ENCODE results near the gene KYAT1. TPM values are rescaled to one million over a fixed set of nuclear protein-coding genes. Genes with fewer than 3 reads are reported as not detected.
"Not testable (repeated sequence)": the region's sequence is repeated elsewhere in the genome, so short reads cannot be mapped to it uniquely, and the experiment has no call there.

The KYAT1 gene
- polyA plus RNA-seq, 3 donors, result 15.9 to 35.5 (median 29.4) TPM

DNA sequence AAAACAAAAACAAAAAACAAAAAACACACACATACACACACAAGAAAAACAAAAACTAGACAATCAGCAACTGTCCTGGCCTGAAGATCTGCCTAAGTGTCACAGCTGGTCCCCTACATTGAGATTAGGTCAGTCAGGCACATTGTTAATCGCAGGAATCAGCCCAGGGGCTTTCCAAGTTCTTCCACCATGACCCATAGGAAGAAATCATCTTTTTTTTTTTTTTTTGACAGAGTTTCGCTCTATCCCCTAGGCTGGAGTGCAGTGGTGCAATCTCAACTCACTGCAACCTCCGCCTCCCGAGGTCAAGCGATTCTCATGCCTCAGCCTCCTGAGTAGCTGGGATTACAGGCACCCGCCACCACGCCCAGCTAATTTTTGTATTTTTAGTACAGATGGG is 38.6 kb downstream of the KYAT1 start:
- DNase-seq, result not testable (repeated sequence)

DNA sequence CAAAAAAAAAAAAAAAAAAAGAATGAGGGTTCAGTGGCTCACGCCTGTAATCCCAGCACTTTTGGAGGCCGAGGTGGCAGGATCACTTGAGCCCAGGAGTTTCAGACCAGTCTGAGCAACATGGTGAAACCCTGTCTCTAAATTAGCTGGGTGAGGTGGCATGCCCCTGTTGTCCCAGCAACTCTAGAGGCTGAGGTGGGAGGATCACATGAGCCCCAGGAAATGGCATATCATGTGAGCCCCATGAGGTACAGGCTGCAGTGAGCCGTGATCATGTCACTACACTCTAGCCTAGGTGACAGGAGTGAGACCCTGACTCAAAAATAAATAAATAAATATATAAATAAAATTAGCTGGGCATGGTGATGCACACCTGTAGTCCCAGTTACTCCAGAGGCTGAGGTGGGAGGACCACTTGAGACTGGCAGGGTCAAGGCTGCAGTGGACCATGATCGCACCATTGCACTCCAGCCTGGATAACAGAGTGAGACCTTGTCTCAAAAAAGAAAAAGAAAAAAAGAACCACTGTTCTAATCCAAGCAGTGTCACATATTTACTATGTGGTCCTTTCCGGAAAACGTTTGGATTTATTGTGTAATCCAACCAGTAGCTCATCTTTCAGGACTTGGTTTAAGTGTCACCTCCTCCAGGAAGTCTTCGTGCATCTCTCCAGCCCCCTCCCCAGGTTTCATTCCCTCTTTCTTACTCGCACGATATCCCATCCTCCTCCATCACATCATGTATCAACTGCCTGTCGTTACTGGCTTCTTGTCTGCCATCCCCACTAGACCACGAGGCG is 39.9 kb downstream of the KYAT1 start:
- no peak for DNase-seq

DNA sequence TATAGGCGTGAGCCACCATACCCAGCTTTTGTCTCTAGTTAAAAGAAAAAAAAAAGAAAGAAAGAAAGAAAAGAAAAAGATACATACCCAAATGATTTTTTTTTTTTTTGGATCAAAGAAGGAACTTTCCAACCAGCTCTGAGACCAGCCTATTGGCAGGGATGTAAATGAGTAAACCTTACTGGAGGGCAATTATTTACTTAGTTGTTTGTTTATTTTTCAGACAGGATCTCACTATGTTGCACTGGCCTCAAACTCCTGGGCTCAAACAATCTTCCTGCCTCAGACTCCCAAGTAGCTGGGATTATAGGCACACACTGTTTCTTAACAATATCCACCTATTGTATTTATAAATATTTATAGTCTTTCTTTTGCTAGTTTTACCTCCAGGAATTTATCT is 41.2 kb downstream of the KYAT1 start:
- no peak for DNase-seq

DNA sequence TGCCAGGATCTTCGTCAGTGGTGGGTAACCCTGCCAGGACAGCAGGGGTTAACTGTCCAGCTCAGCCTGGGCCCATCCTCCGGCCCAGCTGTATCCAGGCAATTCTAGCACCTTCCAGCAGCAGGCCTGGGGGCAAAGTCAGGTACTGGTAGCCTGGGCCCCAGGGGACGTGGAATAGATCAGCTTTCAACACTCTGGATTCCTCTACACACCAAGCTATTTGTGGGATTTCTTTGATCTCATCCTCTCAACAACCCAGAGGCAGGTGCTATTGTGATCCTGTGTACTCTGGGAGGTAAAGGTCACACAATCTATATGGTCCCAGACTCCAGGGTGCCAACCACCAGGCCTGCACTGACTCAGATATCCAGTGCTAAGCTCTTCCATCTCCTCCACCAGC is 43.4 kb downstream of the KYAT1 start:
- no peak for DNase-seq

DNA sequence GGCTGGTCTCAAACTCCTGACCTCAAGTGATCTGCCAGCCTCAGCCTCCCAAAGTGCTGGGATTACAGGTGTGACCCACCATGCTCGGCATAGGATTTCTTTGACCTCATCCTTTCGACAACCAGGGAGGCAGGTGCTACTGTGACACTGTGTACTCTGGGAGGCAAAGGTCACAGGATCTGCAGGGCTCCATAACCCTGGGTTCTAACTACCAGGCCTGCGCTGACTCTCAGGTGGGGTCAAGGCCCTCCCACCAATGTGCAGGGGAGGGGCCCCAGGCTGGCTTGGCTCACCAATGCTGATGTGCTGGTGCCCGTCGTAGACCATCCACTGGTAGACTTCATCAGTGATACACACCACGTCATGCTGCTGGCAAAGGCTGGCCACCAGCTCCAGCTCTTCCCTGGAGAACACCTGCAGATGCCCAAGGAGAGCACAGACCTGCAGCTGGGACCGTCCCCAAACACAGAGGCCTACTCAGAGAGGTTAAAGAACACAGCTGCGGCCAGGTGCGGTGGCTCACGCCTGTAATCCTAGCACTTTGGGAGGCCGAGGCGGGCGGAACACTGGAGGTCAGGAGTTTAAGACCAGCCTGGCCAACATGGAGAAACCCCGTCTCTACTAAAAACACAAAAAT is 45.1 kb downstream of the KYAT1 start:
- DNase-seq, result no peak

DNA sequence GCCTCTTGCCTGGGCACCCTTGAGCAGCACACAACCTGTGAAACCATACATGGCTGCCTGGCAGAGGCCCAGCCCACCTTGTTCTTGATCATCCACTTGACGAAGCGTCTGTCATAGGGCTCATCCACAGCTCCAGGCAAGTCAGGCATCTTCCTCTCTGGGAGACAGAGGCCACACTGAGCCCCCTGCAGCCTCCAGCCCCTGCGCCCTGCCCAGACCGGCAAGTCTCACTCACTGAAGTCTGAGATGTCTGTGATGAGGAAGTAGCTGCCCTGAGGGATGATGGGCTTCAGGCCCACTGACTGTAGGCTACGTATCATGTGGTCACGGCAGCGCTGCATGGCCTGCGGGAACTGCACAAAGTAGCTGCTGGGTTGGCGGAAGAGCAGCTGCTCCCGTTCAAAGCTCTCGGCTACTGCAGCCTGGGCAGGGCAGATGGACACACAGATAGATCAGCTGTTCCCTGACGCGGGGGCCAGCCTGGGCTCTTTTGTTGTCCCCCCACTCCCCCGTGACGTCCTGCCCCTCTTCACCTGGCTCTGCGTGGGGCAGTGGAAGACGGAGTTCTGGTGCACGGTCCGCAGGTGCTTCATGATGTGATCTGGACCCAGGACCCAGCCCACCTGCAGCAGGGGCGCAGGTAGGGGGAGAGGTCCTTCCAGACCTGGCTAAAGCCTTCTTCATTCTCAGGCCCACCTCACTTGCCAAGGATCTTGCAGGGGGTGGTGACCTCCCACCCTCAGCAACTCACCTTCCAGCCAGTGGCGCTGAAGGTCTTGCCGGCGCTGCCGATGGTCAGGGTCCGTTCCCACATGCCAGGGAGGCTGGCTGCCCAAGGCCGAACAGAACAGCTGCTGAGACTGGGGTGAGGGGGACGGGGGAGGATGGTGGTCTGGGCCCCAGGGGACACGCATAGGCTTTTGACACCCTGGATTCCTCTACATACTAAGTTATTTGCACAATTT is 46.2 kb downstream of the KYAT1 start:
- DNase-seq, result no peak

DNA sequence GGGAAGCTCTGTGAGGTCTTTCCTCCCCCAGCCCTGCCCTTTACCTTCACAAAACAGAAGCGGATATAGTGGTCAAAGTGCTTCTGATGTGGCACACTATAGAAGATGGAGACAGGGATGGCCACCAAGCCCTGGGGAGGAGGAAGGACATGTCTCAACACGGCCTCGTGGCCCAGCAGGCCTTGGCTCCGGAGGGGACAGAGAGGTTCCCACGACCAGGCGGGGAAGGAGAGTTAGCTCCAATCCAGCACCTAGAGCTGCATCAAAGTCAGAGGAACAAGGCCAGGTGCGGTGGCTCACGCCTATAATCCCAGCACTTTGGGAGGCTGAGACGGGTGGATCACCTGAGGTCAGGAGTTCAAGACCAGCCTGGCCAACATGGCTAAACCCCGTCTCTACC is 48.1 kb downstream of the KYAT1 start:
- DNase-seq, result no peak

DNA sequence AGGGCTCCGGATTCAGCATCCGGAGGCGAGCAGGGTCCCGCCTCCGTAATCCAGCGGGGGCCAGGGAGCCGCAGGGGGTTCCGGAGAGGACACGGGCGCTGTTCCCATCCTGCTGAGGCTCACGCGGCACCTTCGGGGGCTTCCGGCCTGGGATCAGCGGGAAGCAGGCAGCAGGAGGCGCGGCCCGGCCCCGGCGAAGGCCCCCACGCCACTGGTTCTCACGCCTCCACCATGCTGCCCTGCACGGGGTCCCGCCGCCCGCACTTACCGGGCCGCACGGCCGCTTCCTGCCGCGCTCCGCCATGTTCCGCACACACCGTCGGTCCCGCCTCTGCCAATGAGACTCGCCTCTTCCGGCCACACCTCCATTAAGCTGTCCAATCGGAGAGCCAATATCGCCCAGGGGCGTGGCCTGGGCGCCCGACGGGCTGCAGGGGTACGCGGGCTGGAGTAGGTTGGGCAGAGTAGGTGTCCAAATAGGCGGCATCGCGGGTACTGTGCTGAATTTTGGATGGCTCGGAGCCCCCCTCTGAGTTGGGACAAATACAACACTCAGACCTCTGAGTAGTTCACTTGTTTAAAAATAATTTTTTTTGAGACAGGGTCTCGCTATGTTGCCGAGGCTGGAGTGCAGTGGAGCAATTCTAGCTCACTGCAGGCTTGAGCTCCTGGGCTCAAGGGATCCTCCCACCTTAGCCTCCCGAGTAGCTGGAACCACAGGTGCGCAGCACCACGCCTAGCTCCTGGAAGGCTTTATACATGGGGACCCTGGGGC is 52.1 kb downstream of the KYAT1 start, which contains the start of gene SPOUT1:
Gene SPOUT1, minus strand, starts transcription at position 318 of the 775 bp plus-strand sequence. Its CDS starts 14 bp downstream, at position 304.
- peak; percentile 93 for DNase-seq

DNA sequence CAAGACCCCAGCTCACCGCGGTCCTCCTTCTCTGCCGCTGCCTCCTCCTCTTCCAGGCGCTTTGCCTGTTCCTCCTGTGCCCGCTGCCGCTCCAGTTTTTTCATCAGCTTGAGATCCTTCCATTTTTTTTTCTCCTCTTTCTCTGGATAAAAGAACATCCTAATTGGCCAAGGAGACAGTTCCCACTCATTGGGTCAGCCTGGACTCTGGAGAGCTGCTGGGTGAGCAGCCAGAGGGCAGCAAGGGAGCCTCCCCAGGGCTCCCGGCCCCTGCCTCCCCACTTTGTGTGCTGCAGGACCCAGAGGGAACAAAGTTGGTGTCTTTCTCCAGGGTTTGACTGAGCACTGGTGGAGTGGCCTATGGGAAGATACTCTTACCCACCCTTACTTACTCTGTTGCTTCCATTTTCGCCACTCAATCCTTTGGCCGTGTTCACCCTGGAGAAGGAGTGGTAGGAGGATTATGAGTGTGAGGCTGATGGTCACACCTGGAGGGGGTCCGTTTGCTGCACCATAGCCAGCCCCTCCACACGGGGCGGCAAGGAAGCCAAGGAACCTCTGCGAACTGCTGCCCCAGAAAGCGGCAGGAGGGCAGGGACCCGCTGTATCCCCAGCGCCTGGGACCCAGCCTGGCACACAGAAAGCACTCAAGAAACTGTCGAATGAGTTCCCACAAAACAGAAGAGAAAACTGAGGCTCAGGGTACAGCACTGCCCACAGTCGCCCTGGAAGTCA is 52.9 kb downstream of the KYAT1 start:
- DNase-seq, result no peak

DNA sequence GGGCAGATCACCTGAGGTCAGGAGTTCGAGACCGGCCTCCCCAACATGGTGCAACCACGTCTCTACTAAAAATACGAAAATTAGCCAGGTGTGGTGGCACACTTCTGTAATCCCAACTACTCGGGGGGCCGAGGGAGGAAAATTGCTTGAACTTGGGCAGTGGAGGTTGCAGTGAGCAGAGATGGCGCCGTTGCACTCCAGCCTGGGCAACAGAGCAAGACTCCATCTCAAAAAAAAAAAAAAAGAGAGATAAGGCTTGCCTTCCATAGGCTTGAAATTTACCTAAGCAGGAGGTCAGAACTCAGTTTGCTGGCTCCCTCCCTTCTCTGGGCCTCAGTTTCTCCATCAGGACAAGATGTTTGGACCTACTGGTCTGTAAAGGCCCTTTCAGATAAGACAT is 53.5 kb downstream of the KYAT1 start:
- no peak for DNase-seq

DNA sequence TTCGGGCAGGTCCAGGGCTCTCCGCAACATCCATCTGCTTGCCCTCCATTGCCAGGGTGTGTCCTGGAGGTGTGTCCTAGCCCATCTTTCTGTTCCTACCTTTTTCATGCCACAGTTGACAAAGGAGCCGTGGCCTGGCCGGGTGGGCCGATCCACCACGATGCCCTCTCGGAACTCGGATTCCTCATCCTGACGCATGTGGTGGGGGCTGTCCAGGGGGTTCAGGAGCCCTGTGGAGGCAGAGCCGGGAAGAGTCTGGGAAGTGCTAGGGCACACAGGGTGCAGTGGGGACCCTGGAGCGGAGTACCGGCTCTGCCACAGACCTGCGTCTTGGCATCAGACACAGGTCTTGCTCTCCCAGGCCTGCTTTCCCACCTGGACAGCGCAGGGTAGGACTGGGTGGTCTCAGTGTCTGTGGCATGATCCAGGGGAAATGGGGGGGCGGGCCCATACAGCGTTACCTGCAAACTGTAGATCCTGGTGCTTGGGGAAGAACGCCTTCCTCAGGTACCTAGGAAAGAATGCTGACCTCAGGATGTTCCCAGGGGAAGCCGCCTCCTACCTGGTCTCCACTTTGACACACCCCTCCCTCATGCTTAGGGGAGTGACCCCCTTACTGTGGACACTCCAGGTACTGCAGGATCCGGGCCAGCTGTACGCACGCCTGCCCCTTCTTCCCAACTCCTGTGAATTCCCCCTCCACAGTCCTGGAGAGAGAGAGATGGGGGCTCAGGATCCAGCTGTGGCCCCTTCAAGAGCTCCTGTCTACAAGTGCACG is 55.6 kb downstream of the KYAT1 start:
- no peak for DNase-seq

DNA sequence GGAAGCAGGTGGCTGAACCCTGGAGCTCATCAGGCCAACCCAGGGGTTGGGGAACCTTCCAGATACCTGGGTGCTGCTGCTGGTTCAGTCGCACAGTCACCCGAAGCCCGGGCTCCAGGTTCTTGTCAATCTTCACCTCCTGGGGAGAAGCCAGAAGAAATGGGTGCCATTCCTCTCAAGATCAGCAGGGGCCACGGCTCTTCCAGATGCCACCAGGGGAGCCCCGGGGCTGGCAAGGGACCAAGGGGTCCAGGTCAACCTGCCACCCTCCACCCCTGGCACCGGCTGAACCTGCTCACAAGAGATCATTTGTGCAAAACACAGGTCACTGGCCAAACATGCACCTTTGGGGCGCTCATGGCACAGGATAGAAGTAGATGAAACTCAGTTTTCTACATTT is 56.8 kb downstream of the KYAT1 start:
- no peak for DNase-seq

DNA sequence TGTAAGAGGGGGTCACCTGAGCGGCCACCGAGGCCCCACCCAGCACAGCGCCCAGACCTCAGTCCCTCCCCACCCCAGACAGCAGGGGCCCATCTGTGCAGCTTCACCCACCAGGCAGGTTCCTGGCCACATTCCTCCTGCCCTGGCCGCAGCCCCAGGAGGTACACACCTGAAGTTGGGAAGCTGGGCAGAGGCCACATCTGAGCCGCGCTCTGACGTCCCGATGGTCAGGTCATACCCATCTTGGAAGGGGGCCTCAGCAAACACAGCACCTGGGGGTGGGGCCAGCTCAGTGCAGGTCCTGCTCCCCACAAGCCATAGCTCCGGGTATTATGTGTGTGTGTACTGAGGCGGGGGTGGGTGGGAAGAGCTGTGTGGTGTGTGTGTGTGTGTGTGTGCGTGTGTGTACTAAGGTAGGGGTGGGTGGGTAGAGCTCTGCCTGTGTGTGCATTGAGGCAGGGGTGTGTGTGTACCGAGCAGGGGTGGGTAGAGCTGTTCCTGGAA is 57.8 kb downstream of the KYAT1 start:
- no peak for DNase-seq

DNA sequence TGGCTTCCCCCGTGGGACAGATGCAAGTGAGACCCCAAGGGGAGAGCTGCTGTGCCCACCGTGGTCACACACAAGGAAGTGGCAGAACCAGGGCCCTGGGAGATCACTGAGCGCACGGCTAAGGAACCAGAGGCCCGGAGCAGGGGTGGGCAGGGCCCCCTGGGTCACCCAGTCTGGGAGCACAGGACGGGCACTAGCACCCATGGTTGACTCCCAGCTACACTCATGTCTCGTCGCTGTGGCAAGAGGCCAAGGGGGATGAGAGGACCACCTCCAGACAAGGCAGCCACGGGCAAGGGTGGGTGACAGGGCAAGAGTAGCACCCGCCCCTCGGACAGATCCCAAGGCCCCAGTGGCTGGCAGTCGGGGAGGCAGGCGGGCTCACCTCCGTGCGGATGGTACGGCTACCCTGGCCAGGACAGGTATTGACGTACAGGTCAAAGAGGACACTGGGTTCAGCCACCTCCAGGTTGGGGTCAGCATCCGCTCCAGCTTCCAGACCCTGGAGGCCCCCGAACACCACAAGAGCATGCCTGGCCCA is 58.3 kb downstream of the KYAT1 start:
- DNase-seq, result no peak

DNA sequence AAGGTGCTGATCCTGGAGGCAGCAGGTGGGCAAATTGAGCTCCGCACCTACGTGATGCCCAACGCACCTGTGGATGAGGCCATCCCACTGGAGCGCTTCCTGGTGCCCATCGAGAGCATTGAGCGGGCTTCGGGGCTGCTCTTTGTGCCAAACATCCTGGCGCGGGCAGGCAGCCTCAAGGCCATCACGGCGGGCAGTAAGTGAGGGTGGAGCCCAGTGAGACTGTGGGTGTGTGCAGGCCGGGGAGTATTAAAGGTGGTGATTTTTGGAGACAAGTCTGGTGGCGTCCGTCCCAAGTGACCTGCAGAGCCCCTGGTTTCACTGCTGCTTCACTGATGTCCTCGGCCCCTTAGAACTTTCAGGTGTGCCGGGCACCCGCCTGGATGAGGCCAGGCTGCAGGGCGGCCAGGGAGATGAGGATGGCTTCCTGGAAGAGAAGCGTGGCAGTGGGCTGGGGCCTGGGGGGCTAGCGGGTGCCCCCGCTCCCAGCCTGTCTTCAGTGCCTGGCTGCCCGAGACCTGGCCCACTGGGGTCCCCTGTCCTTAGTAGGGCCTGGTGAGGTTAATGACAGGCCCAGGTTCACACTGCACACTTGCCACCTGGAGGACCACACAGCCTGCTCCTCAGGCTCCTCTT is 59.2 kb downstream of the KYAT1 start:
- DNase-seq, result no peak

DNA sequence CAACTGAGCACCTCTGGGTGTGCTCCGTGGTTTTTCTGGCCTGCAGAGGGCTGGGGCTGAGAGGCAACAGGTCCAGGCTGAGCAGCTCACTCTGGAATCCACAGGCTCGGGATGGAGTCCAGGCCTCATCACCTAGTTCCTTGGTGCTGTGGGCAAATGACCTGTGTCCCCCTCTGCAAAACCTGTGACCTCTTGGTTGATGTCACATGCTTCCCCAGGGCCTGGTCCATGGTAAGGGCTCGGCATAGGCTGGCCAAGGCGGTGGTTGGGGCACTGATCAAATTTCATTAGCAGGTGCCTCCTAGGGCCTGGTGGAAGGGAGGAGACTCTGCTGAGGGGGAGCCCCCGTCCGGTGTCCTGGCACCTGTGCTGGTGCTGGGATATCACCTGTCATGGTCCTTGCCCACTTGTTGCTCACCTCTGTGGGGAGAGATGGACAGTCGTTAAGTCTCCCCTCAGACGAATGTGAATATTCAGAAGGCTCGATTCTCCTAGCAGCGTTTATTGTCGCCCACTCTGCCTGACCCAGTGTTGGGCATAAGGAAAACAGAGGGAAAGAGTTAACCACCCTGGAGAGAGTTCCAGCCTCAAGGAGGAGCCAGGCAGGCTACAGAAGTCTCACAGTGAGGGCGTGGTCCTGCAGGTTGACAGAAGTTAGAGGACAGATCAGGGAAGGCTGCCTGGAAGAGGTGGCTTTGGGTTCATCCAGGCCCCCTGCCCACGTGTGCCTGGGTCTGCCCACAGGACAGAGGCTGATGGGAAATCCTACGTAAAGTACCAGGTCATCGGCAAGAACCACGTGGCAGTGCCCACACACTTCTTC is 60.0 kb downstream of the KYAT1 start:
- DNase-seq, result no peak

DNA sequence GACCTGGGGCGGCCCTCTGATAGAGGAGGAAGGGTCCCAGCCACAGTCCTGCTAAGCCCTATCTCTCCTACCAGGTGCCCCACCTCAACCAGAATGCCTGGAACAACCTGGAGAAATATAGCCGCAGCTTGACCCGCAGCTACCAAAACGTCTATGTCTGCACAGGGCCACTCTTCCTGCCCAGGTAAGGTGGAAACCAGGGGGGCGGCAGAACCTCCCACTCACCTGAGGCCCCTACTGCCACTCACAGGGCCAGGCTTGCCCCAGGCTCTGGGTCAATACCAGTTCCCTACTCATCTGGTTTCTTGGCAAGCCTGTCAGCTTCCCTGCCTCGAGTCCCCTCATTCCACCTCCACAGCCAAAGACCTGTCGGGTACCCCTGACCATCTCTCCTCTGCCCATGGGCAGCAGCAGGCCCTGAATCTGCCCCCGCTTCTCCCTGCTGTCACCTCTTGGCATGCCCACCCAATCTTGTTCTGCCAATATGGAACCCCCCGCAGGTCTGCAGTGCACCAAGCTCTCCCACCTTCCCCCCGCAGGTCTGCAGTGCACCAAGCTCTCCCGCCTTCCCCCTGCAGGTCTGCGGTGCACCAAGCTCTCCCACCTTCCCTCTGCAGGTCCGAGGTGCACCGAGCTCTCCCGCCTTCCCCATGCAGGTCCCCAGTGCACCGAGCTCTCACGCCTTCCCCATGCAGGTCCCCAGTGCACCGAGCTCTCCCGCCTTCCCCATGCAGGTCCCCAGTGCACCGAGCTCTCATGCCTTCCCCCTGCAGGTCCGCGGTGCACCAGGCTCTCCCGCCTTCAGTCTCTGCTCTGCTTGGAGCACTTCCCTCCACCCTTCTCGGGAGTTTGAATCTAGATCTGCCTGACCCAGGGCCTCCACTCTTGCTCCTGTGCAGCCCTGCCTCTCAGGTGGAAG is 60.8 kb downstream of the KYAT1 start:
- DNase-seq, result no peak

Measured in renal pelvis (tissue), 4 donors.